IMR-90 (cell line): ENCODE results near the gene IGSF3.
"Not testable (repeated sequence)": the region's sequence is repeated elsewhere in the genome, so short reads cannot be mapped to it uniquely, and the experiment has no call there.

Source experiments
- CTCF ChIP-seq: conservative IDR thresholded peaks from 2 replicates; pipeline ENCODE4 v1.5.1; 2012; ENCODE audit warnings: mild to moderate bottlenecking, low read depth, low read length, improper control_type of control experiment
- SMC3 ChIP-seq: fragments of 150-350 bp; IDR thresholded peaks from 2 replicates; pipeline ENCODE4 v1.6.1; 2016; ENCODE audit warnings: low read depth, mild to moderate bottlenecking, antibody characterized with exemption, low read length, moderate library complexity

- not testable (repeated sequence) for TF ChIP-seq CTCF, SMC3
Observed at GRCh38 chr1:116607463-116607862, 60.1 kb downstream of the IGSF3 start.
